HG02981 (cell line): ENCODE results near the gene FILIP1.
"Not testable (repeated sequence)": the region's sequence is repeated elsewhere in the genome, so short reads cannot be mapped to it uniquely, and the experiment has no call there.

Source experiments
- ATAC-seq: cut with Tn5 transposase; IDR thresholded peaks from one replicate; pipeline ENCODE4 v1.9.1; 2021; ENCODE audit warnings: mild to moderate bottlenecking, moderate library complexity; ENCODE audit not compliant: unreplicated experiment

The FILIP1 gene

DNA sequence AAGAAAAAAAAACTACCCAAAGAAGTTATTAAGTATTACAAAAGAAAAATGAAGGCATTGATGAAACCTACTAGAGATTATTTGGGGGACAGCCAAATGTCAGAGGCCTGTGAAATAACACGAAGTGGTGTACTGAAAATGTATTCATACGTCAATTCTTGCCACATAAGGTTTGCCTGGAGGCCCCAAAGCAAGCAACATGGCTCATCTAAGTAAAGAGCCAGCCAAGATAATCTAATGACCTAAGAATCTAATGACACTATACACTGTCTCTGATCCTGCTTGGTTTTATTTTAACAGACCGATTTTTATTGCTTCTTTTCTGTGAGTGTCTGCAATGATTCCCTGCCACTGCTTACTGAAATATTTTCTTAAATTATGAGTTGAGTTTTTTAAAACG is 34.7 kb downstream of the FILIP1 start:
- ATAC-seq = no peak

DNA sequence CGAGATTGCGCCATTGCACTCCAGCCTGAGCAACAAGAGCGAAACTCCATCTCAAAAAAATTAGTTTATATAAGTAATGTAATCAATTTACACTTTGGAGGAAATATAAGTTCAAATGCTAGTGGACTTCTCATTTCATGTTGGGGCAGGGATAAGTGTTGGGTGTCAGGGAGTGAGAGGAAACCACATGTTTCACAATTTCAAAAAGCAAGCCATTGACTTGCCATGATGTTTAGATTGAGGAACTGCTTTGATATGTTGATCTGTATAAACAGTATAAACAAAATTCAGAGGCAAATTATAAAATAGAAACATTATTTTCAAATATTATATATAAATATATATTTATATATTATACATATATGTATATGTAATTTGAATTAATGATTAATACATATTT is 42.7 kb downstream of the FILIP1 start:
- no peak for ATAC-seq

DNA sequence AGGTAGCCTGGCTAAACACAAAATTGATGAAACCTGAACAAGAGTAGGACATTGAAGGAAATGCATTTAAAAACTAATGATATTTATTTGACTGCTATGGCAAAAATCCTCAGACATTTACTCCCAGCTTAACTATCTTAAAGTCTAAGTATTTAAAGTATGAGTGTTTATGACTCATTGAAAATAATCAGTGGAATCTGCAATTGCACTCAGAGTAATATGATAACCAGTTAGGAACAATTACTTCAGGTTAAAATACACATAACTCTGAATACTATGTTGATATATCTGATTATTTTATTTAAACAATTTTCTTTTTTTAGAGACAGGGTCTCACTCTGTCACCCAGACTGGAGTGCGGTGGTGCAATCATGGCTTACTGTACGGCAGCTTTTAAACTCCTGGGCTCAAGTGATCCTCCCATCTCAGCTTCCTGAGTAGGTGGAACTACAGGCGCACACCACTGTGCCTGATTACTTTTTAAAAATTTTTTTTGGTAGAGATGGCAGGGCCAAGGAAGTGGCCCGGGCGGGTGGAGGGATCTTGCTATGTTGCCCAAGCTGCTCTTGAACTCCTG is 43.9 kb downstream of the FILIP1 start:
- ATAC-seq = no peak

DNA sequence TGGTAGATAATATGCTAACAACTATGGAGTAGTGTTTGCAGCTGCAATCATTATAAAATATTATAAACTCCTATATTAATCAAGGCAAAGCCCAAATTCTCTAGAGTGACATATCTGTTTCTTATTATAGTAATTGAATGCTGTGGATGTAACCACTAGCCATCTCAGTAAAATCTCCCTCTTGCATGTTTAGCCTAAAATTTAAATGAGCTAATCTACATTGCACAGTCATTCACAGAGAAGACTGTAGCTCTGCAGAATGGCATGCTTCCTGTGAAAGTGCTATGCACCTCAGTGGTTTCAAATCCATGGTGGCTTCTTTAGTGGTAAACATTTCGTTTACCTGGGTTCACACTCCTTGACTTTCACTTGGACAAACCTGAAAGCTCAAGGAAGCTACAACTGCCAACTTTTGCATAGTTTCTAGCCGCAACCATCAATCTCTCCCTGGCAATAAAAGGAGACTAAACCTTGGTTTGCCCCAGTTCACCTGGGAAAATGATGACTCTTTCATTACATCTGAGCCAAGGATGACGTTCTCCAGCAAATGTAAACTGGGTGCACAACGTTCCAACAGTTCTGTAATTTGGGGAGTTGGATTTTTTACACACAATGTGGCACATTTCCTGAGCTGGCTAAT is 47.2 kb downstream of the FILIP1 start:
- ATAC-seq = peak; percentile 64

DNA sequence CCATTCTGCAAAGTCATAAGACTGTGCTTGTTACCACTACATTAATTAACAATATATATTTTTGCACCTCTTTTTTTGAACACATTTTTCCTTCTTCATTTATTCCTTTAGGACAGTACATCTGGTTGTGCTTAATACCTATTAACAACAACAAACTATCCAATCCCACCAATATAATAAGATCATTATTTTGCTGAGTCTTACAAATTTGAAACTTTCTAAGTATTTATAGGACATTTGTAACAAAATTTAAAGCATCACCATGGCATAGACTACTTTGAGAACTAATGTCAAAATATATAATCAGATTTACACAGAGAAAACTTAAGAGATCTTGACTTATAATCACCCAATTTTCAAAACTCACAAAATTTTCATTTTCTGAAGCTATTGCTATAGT is 47.9 kb downstream of the FILIP1 start:
- no peak for ATAC-seq

DNA sequence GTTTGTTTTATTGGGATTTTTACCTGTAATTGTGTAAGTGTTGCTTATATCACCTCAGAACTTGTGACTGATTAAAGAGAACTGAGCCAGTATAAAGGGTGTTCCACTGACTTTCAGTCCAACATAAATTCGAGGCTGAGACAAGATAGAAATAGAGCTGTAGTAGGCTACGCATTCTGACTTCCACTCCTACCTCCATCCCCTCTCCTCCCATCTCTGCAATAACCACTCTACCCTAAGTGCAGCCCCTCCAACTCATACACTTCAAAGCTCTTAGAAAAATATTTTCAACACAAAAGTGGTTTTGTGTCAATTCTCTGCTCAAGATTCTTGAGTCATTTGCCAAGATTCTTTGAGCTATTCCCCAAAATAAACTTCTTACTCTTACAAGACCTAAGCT is 48.7 kb downstream of the FILIP1 start:
- no peak for ATAC-seq

DNA sequence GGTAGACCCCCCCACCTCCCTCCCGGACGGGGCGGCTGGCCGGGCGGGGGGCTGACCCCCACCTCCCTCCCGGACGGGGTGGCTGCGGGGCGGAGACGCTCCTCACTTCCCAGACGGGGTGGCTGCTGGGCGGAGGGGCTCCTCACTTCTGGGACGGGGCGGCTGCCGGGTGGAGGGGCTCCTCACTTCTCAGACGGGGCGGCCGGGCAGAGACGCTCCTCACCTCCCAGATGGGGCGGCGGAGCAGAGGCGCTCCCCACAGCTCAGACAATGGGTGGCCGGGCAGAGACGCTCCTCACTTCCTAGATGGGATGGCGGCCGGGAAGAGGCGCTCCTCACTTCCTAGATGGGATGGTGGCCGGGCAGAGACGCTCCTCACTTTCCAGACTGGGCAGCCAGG is 51.7 kb downstream of the FILIP1 start:
- ATAC-seq = not testable (repeated sequence)

DNA sequence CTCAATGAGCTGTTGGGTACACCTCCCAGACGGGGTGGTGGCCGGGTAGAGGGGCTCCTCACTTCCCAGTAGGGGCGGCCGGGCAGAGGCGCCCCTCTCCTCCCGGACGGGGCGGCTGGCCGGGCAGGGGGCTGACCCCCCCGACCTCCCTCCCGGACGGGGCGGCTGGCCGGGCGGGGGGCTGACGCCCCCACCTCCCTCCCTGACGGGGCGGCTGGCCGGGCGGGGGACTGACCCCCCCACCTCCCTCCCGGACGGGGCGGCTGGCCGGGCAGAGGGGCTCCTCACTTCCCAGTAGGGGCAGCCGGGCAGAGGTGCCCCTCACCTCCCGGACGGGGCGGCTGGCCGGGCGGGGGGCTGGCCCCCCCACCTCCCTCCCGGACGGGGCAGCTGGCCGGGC is 52.1 kb downstream of the FILIP1 start:
- not testable (repeated sequence) for ATAC-seq

DNA sequence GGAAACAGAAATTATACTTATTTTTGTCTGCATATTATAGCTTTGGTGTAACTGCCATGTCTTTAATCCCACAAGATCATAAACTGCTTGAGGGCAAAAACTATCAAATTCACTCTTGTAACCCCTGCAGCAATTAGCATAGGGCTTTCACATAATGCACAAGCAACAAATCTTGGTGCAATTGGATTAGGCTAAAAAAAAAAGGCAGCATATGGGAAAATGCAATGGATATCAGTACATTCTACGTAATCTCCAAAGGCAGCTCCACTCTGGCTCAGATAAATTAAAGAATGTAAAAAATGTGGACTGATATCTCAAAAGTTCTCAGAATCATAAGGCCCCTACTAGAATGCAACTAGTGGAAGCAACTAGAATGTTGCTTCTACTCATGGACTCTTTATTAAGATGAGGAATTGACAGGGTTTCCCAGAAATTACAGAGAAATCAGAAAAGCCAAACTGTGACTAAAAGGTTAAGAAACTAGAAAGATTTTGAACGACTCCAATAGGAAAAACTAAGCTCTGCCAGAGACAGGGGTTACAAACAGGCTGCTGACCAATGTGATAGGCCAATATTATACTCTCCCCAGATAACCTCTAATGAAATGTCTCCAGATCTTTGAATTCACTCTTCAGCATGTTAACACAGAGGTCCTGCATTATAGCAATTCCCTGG is 55.0 kb downstream of the FILIP1 start:
- no peak for ATAC-seq

DNA sequence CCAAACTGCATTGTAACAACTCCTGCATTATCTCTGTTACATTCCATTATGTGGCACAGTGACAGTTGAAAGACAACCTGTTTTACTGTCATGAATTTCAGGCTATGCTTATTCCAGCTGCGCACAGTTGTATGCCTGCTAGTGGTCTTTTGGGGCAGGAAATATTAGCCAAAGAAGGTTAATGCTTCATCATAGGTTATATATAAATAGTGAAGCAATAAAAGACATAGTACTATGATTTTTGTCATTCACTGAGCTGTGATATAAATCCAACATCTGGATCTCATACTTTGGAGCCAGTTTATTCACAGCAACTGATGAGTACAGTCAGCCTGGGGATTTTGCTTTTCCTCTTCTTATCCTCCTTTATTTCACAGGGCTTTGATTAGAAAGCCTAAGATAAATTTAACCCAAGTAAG is 55.6 kb downstream of the FILIP1 start:
- no peak for ATAC-seq

DNA sequence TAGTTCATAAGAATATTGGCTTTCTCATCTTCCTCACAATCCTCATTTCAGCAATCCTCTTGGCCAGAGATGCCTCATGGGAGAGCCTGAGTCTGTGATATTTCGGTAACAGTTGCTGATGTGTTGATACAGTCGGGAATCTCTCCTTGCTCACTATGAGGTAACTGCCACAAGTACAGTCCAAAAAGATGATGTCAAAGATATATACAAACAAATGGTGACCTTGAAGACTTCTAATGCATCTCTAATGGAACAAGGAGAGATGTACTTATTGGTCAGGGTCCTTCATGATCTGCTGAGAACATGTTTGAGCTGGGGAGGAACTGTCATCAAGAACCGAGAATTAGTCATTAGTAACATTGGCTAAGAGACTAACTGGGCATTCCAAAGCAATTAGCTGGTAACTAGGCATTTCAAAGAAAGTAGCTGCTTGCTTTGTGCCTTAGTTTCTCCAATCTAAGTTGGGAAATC is 56.1 kb downstream of the FILIP1 start:
- ATAC-seq = no peak

DNA sequence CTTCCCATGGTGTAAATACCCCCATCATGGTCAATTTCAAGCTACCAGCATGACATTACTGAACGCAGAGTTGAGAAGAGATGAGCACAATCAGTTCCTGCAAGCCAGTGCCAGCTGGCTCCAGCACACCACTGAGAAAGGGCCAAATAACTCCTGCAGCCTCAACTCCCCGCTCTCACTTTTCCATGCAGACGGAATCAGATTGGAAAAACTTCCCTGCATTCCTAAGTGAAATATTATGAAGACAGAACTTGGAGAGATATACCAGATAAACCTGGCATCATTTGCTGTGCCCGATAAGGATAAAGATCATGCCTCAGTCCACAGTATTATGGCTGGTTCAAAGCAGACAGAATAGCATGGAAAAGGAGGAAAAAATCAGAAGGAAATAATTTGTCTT is 56.7 kb downstream of the FILIP1 start:
- ATAC-seq = no peak

DNA sequence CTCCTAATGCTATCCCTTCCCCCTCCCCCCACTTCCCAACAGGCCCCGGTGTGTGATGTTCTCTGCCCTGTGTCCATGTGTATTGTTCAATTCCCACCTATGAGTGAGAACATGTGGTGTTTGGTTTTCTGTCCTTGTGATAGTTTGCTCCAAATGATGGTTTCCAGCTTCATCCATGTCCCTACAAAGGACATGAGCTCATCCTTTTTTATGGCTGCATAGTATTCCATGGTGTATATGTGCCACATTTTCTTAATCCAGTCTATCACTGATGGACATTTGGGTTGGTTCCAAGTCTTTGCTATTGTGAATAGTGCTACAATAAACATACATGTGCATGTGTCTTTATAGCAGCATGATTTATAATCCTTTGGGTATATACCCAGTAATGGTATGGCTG is 60.8 kb downstream of the FILIP1 start:
- not testable (repeated sequence) for ATAC-seq

DNA sequence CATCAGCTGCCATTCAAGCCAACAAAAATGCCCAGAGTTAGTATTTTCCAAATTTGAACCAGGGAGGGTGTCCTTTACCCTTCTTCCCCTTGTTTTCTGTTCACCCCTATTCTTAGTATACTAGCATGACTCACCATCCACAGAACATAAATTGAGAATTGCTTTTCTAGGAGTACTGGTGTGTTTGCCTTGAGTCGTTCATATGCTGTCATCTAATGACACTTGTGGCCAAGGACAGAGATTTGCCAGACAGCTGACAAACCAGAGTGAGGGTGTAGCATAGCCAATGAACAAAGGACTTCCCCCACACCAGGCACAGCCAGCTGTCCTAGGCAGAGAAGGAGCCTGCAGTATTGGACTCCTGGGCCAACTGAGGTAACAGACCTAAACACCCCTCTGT is 62.2 kb downstream of the FILIP1 start:
- ATAC-seq = no peak

DNA sequence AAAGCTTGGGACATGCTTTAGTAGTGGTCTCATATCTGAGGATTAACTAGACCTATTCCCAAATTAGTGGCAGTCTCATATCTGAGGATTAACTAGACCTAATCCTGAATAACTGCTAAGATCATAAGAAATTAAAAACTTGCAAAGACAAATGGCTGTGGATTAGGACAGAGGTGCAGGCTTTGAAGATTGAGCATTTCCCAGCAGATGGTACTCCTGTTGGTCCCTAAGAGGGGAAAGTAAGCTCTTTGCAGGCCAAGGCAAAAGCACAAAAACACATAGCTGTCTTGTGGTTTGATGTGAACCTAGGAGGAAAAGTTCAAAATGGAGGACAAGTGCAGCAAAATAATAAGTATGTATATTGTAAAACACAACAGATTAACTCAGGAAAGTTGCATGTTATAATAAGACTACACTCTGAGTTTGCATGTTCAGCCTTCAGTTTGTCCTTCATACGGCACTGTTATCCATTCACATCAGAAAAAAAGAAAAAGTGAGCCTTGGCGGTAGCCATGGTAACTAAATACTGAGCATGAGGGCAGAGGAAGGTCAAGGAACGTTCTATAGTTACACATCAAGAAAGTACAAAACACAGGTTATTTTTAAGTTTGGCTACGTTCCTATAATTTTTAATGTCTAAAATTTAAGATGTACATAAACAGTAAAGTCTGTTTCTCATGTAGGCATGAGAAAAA is 62.8 kb downstream of the FILIP1 start:
- no peak for ATAC-seq

DNA sequence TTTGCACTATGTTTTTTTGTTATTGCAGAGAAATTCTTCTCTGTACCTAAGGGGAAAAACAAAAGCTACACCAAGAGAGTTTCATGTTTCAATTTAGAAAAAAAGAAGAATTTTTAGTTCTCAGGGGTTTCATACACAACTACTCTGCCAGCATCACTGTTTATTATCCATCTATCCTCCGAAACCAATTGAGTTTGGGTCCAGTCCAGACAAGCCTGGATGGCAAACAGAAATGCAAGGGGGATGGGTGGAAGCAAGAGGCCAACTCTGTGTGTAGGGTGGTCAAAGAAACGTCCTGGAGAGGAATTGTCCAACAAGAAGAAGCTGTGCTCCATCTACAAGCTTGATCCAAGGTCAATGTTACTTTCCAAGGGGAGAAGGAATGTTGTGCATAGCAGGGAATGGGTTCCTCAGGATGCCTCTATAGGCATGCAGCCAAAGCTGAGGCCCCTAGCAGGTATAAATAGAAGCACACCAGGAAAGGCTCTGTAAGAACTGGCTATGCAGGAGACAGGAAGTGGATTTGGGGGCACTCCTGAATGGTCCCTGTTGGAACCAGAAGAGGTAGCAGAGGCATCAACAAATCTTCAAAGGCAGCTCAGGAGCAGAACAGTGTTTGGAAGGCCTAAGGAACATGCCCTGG is 64.4 kb downstream of the FILIP1 start:
- no peak for ATAC-seq

DNA sequence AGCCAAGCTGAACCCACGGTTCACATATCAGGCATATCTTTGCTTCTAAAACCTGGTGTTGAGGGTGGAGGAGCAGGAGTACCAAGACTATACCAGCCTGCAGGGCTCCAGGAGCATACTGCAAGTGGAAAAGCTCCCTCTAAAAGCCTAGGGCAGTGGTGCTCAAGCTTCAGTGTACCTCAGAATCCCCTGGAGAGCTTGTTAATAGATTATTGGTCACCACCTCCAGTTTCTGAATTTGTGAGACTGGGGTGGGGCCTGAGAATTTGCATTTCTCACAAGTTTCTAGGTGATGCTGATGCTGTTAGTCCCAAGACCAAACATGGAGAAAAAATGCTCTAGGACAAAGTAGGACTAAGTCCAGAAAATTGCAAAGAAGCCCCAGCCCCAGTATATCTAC is 65.4 kb downstream of the FILIP1 start:
- peak; percentile 49 for ATAC-seq

DNA sequence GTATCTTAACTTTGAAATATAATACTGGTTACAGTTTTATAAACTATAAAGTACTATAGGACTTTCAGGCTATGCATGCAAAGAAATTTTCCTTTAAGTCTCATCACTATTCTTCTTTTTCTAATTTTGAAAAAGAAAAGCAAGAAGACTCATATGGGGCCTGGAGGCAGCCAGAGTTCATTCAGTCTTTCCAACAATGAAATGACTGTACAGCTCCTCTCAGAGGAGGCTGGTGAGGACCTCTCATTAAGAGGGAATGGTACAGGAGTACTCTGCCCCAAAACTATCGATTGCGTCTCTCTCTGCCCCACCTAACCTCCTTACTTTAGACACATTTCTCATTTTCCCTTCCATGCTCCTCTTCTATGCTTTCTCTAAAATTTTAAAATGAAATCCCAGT is 66.3 kb downstream of the FILIP1 start:
- no peak for ATAC-seq

DNA sequence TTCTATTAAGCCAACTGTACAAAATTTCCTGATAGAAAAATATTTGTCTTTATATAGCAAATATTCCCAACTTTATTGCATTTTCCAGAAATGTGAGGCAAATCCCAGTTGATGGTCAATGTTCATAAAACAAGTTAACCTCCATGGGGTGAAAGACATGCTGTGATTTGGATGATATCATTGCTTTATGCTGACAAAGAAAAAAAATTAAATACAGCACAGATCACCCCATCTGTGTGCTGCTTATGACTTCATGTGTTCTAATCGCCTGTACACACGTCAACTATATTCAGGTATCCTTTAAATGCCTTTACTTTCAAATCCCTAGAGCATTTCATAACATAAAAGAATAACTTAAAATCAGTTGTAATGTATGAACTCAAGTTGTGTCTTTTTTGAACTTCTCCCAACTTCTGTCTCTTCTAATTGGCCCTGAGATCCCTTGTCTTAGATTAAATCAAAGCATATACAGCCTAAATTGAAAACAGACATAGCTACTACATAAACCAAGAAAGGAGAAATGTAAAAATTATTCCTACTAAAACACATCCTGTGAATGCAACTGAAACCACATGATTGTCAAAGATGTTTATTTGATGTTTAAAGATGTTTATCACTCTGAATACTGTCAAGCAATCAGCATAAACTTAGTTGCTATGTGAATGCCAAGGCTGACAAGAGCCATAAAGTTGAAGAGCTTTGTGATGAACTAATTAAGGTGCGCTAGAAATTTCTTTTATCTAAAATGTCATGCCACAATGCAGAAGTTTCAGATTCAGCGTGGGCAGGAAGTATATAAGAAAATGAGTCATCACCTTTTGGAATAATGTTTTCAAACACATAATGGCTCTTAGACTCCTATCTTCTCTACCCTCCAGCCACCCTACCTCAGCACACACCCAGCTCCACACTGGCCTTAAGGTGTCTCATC is 68.7 kb downstream of the FILIP1 start:
- no peak for ATAC-seq

DNA sequence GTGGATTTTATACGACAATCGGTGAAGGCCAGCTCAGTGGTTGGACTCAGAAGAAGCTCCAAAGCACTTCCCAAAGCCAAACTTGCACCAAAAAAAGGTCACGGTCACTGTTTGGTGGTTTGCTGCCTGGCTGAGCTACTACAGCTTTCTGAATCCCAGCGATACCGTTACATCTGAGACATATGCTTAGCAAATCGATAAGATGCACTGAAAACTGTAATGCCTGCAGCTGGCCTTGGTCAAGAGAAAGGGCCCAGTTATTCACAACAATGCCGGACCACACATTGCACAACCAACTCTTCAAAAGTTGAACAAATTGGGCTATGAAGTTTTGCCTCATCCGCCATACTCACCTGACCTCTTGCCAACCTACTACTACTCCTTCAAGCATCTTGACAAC is 70.2 kb downstream of the FILIP1 start:
- ATAC-seq = no peak
